HEK293T (cell line): Measurements from ENCODE around the gene OPA1.

Experiments used
- BHLHE40 ChIP-seq: fragments of 450-650 bp; IDR thresholded peaks from 2 replicates; pipeline ENCODE4 v1.6.1; 2016; ENCODE audit warnings: mild to moderate bottlenecking, moderate library complexity, borderline replicate concordance
- ELF4 ChIP-seq: fragments of 450-650 bp; IDR thresholded peaks from 2 replicates; pipeline ENCODE4 v1.6.1; 2017; ENCODE audit warnings: antibody characterized with exemption
- FOXA1 ChIP-seq: fragments of 450-650 bp; IDR thresholded peaks from 2 replicates; pipeline ENCODE4 v1.6.1; 2016; ENCODE audit warnings: mild to moderate bottlenecking
- FOXM1 ChIP-seq: fragments of 450-650 bp; IDR thresholded peaks from 2 replicates; pipeline ENCODE4 v1.6.1; 2017; ENCODE audit warnings: mild to moderate bottlenecking, borderline replicate concordance
- HDGF ChIP-seq: fragments of 450-650 bp; IDR thresholded peaks from 2 replicates; pipeline ENCODE4 v1.6.1; 2017; ENCODE audit warnings: antibody characterized with exemption, borderline replicate concordance
- LEF1 ChIP-seq: fragments of 450-650 bp; IDR thresholded peaks from 2 replicates; pipeline ENCODE4 v1.6.1; 2017; ENCODE audit warnings: mild to moderate bottlenecking, borderline replicate concordance
- PKNOX1 ChIP-seq: fragments of 450-650 bp; IDR thresholded peaks from 2 replicates; pipeline ENCODE4 v1.6.1; 2016
- SP1 ChIP-seq: fragments of 450-650 bp; IDR thresholded peaks from 2 replicates; pipeline ENCODE4 v1.6.1; 2017
- SUZ12 ChIP-seq: fragments of 450-650 bp; IDR thresholded peaks from 2 replicates; pipeline ENCODE4 v1.6.1; 2016; ENCODE audit warnings: mild to moderate bottlenecking
- TARDBP ChIP-seq: fragments of 450-650 bp; IDR thresholded peaks from 2 replicates; pipeline ENCODE4 v1.6.1; 2016

DNA sequence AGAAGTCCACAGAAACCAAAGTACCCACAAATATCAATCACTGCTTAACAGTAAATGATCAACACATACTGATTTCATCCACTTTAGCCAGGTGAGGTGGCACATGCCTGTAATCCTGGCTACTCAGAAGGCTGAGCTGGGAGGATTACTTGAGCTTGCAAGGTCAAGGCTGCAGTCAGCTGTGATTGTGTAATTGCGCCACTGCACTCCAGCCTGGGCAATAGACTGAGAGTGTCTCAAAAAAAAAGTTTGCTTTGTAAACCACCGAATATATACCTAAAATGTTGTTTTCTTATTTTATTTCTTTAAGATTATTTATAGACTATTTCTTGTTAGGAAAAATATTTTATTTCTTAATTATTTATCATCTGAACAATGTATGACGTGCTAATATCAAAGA, 29.6 kb upstream of the OPA1 start:
- TF ChIP-seq SP1 (no peak), ELF4 (no peak), TARDBP (no peak), FOXA1 (no peak), BHLHE40 (no peak), SUZ12 (no peak), PKNOX1 (no peak), HDGF (no peak), LEF1 (no peak), FOXM1 (no peak)
